DND-41 (cell line): ENCODE measurements around the gene WASL.

ENCODE experiments used
- ATAC-seq: fragments of 200-7000 bp; cut with Tn5 transposase; 3 replicates; pipeline ENCODE4 v1.9.1; 2021; ENCODE audit warnings: low read depth; ENCODE audit not compliant: insufficient read depth
- DNase-seq: peaks from one replicate; pipeline ENCODE4 v3.0.0-alpha.2; 2020
- H2AFZ ChIP-seq: 2 replicates; pipeline ENCODE4 v1.6.0; 2012; ENCODE audit warnings: low read depth, low read length
- H3K27ac ChIP-seq: 2 replicates; pipeline ENCODE4 v1.5.1; 2012; ENCODE audit warnings: low read length, inconsistent platforms
- H3K27me3 ChIP-seq: fragments of 200-600 bp; sonication (generic); 2 replicates; pipeline ENCODE4 v1.6.0; 2012; ENCODE audit warnings: low read length, mild to moderate bottlenecking, inconsistent platforms; ENCODE audit not compliant: insufficient read depth, poor library complexity
- H3K36me3 ChIP-seq: 2 replicates; pipeline ENCODE4 v1.5.1; 2012; ENCODE audit warnings: low read length, inconsistent platforms; ENCODE audit not compliant: insufficient read depth
- H3K4me1 ChIP-seq: 2 replicates; pipeline ENCODE4 v1.5.1; 2012; ENCODE audit warnings: mild to moderate bottlenecking, low read length; ENCODE audit not compliant: insufficient read depth
- H3K4me2 ChIP-seq: 2 replicates; pipeline ENCODE4 v1.6.0; 2012; ENCODE audit warnings: mild to moderate bottlenecking, moderate library complexity, low read length, inconsistent platforms; ENCODE audit not compliant: insufficient read depth
- H3K4me3 ChIP-seq, 2 experiments: fragments of 200-600 bp in 1 of 2; shearing (Covaris generic) in 1 of 2; 2 replicates each; pipeline ENCODE4 v1.5.1; 2012 to 2016; ENCODE audit warnings: inconsistent platforms in 2 of 2, low read length in 2 of 2, mild to moderate bottlenecking in 2 of 2, low read depth in 1 of 2, moderate library complexity in 1 of 2
- H3K79me2 ChIP-seq: 2 replicates; pipeline ENCODE4 v1.6.0; 2012; ENCODE audit warnings: low read length, inconsistent platforms; ENCODE audit not compliant: insufficient read depth
- H3K9ac ChIP-seq: 2 replicates; pipeline ENCODE4 v1.6.0; 2012; ENCODE audit warnings: low read depth, mild to moderate bottlenecking, inconsistent platforms, low read length, moderate library complexity
- H3K9me3 ChIP-seq: 2 replicates; pipeline ENCODE4 v1.5.1; 2012; ENCODE audit warnings: low read length, moderate library complexity, mild to moderate bottlenecking, inconsistent platforms; ENCODE audit not compliant: insufficient read depth, severe bottlenecking
- H4K20me1 ChIP-seq: 2 replicates; pipeline ENCODE4 v1.6.0; 2012; ENCODE audit warnings: low read length; ENCODE audit not compliant: insufficient read depth
- CTCF ChIP-seq: IDR thresholded peaks from 2 replicates; pipeline ENCODE4 v1.5.1; 2012; ENCODE audit warnings: borderline replicate concordance, low read length, moderate library complexity, mild to moderate bottlenecking; ENCODE audit not compliant: poor library complexity, severe bottlenecking; ENCODE audit errors: extremely low read depth
- EZH2 ChIP-seq: IDR thresholded peaks from 3 replicates; pipeline ENCODE4 v1.6.1; 2012; ENCODE audit warnings: borderline replicate concordance, low read depth, mild to moderate bottlenecking, moderate library complexity, low read length, inconsistent platforms; ENCODE audit not compliant: severe bottlenecking

WASL gene

DNA sequence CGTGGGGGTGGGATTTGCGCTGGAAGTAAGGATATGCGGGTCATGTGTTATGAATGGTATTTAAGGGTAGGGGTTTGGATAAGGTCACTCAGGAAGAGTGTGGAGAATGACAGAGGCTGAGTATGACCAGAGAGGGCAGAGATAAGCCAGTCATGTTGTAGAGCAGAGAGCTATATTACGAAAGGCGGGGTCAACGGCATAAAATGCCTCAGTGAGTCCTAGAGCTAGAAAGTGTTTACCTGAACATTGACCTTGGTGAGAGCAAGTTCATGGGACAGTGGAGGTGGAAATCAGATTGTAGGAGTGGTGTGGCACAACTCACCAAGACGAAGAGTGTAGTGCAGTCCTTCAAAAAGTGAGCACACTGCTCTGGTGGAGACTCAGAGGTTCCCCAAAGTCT lies 79.3 kb downstream of the WASL start:
- H3K36me3 ChIP-seq = no peaks in the 10 kb centered on the region
- no peak for DNase-seq
- H3K27ac ChIP-seq = no peak overlapping the region
- no peaks in the 10 kb centered on the region for H3K27me3 ChIP-seq
- no peaks in the 10 kb centered on the region for H4K20me1 ChIP-seq
- no peak for TF ChIP-seq CTCF
- no peak for TF ChIP-seq EZH2
- no peak overlapping the region for H3K9ac ChIP-seq
- no peak for ATAC-seq
- no peak overlapping the region for H3K4me2 ChIP-seq
- H3K9me3 ChIP-seq = no peaks in the 10 kb centered on the region
- no peaks in the 10 kb centered on the region for H3K4me1 ChIP-seq
- H3K4me3 ChIP-seq = no peak overlapping the region
- no peak overlapping the region for H2AFZ ChIP-seq
- no peaks in the 10 kb centered on the region for H3K79me2 ChIP-seq

DNA sequence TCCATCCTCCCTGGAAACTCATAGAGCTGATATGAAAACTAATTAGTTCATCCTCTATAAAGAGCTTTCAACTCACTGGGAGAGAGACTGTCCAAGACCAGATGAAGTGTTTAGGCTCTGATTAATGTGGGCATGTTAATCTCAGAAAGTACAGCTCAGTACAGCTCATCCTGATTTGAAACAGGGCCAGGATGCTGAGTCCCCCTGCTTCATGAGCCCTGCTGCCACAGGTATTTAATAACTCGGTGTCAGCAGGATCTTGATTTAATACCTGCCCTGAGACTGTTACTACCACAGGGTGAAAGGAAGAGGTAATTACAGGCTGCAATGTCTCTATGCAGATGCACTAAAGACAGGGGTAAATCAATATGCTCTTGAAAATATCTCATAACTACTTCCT lies 82.3 kb downstream of the WASL start:
- H3K27ac ChIP-seq = no peak overlapping the region
- no peaks in the 10 kb centered on the region for H3K4me1 ChIP-seq
- no peaks in the 10 kb centered on the region for H4K20me1 ChIP-seq
- no peak overlapping the region for H3K9ac ChIP-seq
- H3K27me3 ChIP-seq = no peaks in the 10 kb centered on the region
- H3K36me3 ChIP-seq = no peaks in the 10 kb centered on the region
- no peak overlapping the region for H2AFZ ChIP-seq
- no peak for ATAC-seq
- H3K9me3 ChIP-seq = no peaks in the 10 kb centered on the region
- H3K79me2 ChIP-seq = no peaks in the 10 kb centered on the region
- no peak for TF ChIP-seq EZH2
- no peak for TF ChIP-seq CTCF
- DNase-seq = no peak
- H3K4me3 ChIP-seq = no peak overlapping the region
- no peak overlapping the region for H3K4me2 ChIP-seq

DNA sequence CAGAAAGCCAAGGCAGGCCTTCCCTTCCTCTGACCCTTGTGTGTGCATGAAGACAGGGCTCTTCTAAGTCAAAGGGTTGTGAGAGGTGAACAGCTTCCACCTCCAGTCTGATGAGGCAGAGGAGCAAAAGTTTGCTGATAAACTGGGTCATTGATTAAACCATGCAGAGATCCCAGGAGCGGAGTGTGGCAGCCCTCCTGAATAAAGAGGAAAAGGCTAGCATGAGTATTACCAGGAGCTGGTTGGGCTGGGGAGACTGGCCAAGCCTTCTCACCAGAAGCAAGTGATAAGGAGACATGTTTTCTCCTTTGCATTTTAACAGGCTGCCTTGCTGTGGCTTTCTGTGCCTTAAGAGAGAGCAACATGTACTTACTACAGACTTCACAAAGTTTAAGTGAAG lies 82.9 kb downstream of the WASL start:
- H2AFZ ChIP-seq = no peak overlapping the region
- no peak overlapping the region for H3K27ac ChIP-seq
- H3K4me2 ChIP-seq = no peak overlapping the region
- no peak for DNase-seq
- no peaks in the 10 kb centered on the region for H3K4me1 ChIP-seq
- H3K79me2 ChIP-seq = no peaks in the 10 kb centered on the region
- TF ChIP-seq CTCF = no peak
- TF ChIP-seq EZH2 = no peak
- H3K4me3 ChIP-seq = no peak overlapping the region
- no peaks in the 10 kb centered on the region for H3K36me3 ChIP-seq
- H3K27me3 ChIP-seq = no peaks in the 10 kb centered on the region
- no peaks in the 10 kb centered on the region for H4K20me1 ChIP-seq
- ATAC-seq = no peak
- H3K9ac ChIP-seq = no peak overlapping the region
- H3K9me3 ChIP-seq = no peaks in the 10 kb centered on the region

DNA sequence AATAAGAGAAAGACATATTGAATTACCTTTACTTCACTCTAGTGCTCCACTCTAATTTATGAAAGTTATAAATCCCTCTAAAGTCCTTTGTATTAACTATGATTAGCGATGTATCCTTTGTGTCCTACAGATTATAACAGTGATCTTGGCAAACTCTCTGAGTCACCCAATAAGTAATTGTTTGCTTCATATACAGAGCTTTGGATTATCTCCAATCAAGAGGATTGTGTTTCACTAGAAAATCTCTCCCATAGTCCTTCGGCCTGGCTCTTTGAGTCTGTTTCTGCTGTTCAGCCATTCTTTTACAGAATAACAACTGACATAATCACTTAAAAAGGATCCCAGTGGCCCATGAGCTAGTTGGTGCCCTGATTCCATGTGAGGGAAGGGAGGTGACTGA lies 83.6 kb downstream of the WASL start:
- H3K27ac ChIP-seq = no peak overlapping the region
- TF ChIP-seq EZH2 (no peak), CTCF (no peak)
- H2AFZ ChIP-seq = no peak overlapping the region
- no peaks in the 10 kb centered on the region for H4K20me1 ChIP-seq
- H3K36me3 ChIP-seq = no peaks in the 10 kb centered on the region
- no peak overlapping the region for H3K9ac ChIP-seq
- no peaks in the 10 kb centered on the region for H3K4me1 ChIP-seq
- H3K27me3 ChIP-seq = no peaks in the 10 kb centered on the region
- no peaks in the 10 kb centered on the region for H3K9me3 ChIP-seq
- H3K4me2 ChIP-seq = no peak overlapping the region
- ATAC-seq = no peak
- H3K4me3 ChIP-seq = no peak overlapping the region
- DNase-seq = no peak
- no peaks in the 10 kb centered on the region for H3K79me2 ChIP-seq
